ENCODE data around the gene NUP205. TPM values are rescaled to one million over a fixed set of nuclear protein-coding genes. Genes with fewer than 3 reads are reported as not detected.

The NUP205 gene
- total RNA-seq, 1 donor from 2014 or later: 183 TPM

DNA sequence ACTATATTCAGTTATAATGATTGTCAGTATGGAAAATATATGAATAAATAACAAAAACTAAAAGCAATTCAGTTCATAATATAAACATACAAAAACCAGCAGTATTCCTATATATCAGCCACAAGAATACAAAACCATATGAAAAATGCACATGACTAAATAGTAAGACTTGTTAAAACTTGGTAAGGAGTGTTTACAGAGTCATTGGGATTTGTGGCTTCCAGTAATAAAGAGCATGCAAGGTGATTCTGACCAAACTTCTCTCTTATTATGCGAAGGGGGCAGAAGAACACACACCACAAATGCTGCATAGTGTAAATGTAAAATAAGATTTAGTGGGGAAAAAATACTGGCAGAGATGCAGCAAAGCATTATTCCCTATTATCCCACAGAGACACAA lies 39.0 kb upstream of the NUP205 start:
- Mint-ChIP-seq H3K27me3 (ENCODE audit: insufficient read depth, low read depth) (peaks cover 3% of the 10 kb centered on the region), H3K4me3 (no peak overlapping the region), H3K9me3 (no peaks in the 10 kb centered on the region), H3K4me1 (peaks cover 21% of the 10 kb centered on the region), H3K36me3 (no peaks in the 10 kb centered on the region), H3K27ac (no peak overlapping the region)
- no peaks in the 10 kb centered on the region for H3K79me2 ChIP-seq (ENCODE audit: low read depth)
- no peaks in the 10 kb centered on the region for H4K20me1 ChIP-seq (ENCODE audit: low read depth)
- no peaks in the 10 kb centered on the region for H3K9me3 ChIP-seq (ENCODE audit: low read depth)
- H3K4me2 ChIP-seq: no peak overlapping the region
- no peak overlapping the region for H3K9ac ChIP-seq
- H3K4me3 ChIP-seq: no peak overlapping the region
- no peaks in the 10 kb centered on the region for H3K27me3 ChIP-seq
- H3K4me1 ChIP-seq: no peaks in the 10 kb centered on the region
- DNase-seq (ENCODE audit: low spot score): no peak
- TF ChIP-seq, protein P1, sequence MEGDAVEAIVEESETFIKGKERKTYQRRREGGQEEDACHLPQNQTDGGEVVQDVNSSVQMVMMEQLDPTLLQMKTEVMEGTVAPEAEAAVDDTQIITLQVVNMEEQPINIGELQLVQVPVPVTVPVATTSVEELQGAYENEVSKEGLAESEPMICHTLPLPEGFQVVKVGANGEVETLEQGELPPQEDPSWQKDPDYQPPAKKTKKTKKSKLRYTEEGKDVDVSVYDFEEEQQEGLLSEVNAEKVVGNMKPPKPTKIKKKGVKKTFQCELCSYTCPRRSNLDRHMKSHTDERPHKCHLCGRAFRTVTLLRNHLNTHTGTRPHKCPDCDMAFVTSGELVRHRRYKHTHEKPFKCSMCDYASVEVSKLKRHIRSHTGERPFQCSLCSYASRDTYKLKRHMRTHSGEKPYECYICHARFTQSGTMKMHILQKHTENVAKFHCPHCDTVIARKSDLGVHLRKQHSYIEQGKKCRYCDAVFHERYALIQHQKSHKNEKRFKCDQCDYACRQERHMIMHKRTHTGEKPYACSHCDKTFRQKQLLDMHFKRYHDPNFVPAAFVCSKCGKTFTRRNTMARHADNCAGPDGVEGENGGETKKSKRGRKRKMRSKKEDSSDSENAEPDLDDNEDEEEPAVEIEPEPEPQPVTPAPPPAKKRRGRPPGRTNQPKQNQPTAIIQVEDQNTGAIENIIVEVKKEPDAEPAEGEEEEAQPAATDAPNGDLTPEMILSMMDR (IDR thresholded peaks at IDR 0.05): no peak
- TF ChIP-seq EZH2phosphoT487 (IDR thresholded peaks at IDR 0.05) (no peak), EZH2 (IDR thresholded peaks at IDR 0.05) (no peak)
- H3K27ac ChIP-seq: no peak overlapping the region
- no peak overlapping the region for H2AFZ ChIP-seq (replicated peaks)
- H3K36me3 ChIP-seq: no peaks in the 10 kb centered on the region
- H3F3A ChIP-seq (ENCODE audit: low read depth): no peaks in the 10 kb centered on the region

DNA sequence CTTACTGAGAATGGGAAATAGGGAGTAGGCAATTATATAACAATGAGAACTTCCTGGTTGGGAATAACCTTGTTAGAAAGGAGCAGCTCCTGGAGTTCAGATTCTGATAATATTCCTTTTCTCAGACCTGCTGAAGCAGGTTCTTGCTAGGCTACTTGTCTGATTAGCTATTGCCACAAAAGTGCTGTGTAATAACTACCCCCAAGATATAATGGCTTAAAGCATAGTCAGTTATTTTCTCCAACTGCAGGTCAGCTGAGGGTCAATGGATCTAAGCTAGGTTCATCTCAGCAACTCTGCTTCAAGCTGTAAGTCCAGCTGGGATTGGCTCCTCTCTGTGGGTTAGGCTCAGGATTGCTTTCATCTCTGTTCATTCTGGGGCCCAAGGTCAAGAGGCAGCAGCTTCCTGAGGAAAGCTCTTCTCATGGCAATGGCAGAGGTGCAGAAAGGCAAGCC lies 38.5 kb upstream of the NUP205 start:
- Histone ChIP-seq H3K4me3 (no peak overlapping the region), H3K9me3 (ENCODE audit: low read depth) (no peaks in the 10 kb centered on the region), H4K20me1 (ENCODE audit: low read depth) (no peaks in the 10 kb centered on the region), H3K4me1 (no peaks in the 10 kb centered on the region), H3K9ac (no peak overlapping the region), H3K36me3 (no peaks in the 10 kb centered on the region), H3K4me2 (no peak overlapping the region), H3K79me2 (ENCODE audit: low read depth) (no peaks in the 10 kb centered on the region), H3K27me3 (no peaks in the 10 kb centered on the region), H2AFZ (replicated peaks) (no peak overlapping the region), H3K27ac (no peak overlapping the region), H3F3A (ENCODE audit: low read depth) (no peaks in the 10 kb centered on the region)
- peak overlapping the region; percentile 58 for H3K27ac Mint-ChIP-seq
- DNase-seq (ENCODE audit: low spot score): no peak
- no peaks in the 10 kb centered on the region for H3K9me3 Mint-ChIP-seq
- TF ChIP-seq, protein P1 (IDR thresholded peaks at IDR 0.05): no peak
- TF ChIP-seq EZH2 (IDR thresholded peaks at IDR 0.05) (no peak), EZH2phosphoT487 (IDR thresholded peaks at IDR 0.05) (no peak)
- peaks cover 21% of the 10 kb centered on the region for H3K4me1 Mint-ChIP-seq
- no peak overlapping the region for H3K4me3 Mint-ChIP-seq
- H3K27me3 Mint-ChIP-seq (ENCODE audit: insufficient read depth, low read depth): peaks cover 4% of the 10 kb centered on the region
- no peaks in the 10 kb centered on the region for H3K36me3 Mint-ChIP-seq

DNA sequence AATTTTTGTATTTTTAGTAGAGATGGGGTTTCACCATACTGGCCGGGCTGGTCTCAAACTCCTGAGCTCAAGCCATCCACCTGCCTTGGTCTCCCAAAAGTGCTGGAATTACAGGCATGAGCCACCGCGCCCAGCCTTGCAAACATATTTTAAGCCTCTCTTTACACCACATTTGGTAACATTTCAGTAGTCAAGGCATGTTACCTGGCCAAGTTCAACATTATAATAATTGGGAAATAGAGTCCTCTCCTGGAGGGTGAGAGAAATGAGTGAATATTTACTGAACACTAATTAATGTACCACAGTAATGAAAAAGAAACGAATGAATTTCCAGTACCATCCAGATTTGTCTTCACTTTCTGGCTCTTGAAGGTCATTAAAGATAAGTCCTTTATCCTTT lies 37.8 kb upstream of the NUP205 start:
- Histone ChIP-seq H3K27ac (no peak overlapping the region), H3K4me2 (no peak overlapping the region), H3K4me3 (no peak overlapping the region), H3K27me3 (no peaks in the 10 kb centered on the region), H3K4me1 (no peaks in the 10 kb centered on the region), H3K36me3 (no peaks in the 10 kb centered on the region), H3K79me2 (ENCODE audit: low read depth) (no peaks in the 10 kb centered on the region), H3K9ac (no peak overlapping the region), H3K9me3 (ENCODE audit: low read depth) (no peaks in the 10 kb centered on the region), H2AFZ (replicated peaks) (no peak overlapping the region), H4K20me1 (ENCODE audit: low read depth) (no peaks in the 10 kb centered on the region), H3F3A (ENCODE audit: low read depth) (no peaks in the 10 kb centered on the region)
- no peak overlapping the region for H3K27ac Mint-ChIP-seq
- DNase-seq (ENCODE audit: low spot score): no peak
- H3K36me3 Mint-ChIP-seq: no peaks in the 10 kb centered on the region
- H3K27me3 Mint-ChIP-seq (ENCODE audit: insufficient read depth, low read depth): peaks cover 4% of the 10 kb centered on the region
- H3K4me3 Mint-ChIP-seq: no peak overlapping the region
- TF ChIP-seq EZH2phosphoT487 (IDR thresholded peaks at IDR 0.05) (no peak), EZH2 (IDR thresholded peaks at IDR 0.05) (no peak)
- TF ChIP-seq, protein P1 (IDR thresholded peaks at IDR 0.05): no peak
- no peaks in the 10 kb centered on the region for H3K9me3 Mint-ChIP-seq
- peaks cover 21% of the 10 kb centered on the region for H3K4me1 Mint-ChIP-seq

All from neural progenitor cell (in vitro differentiated cells).